Astrocyte of the spinal cord (primary cell): Measurements from ENCODE around the gene UBL4A.

Experiments
- DNase-seq: peaks from one replicate; pipeline ENCODE4 v3.0.0; 2011; ENCODE audit warnings: low read depth, low spot score
- H3K4me3 ChIP-seq: 2 replicates; pipeline ENCODE4 v1.5.1; 2011; ENCODE audit warnings: low read depth, mild to moderate bottlenecking, low read length, moderate library complexity
- in situ Hi-C: cut with HindIII; loops from 2 replicates; pipeline ENCODE4 v1.10.0; 2017; ENCODE audit warnings: low sequenced_read_pairs
- TF ChIP-seq, protein P1 (sequence below): IDR thresholded peaks from 2 replicates; pipeline ENCODE4 v1.5.1; 2012; ENCODE audit warnings: low read depth, mild to moderate bottlenecking, low read length, inconsistent platforms

Gene UBL4A

DNA sequence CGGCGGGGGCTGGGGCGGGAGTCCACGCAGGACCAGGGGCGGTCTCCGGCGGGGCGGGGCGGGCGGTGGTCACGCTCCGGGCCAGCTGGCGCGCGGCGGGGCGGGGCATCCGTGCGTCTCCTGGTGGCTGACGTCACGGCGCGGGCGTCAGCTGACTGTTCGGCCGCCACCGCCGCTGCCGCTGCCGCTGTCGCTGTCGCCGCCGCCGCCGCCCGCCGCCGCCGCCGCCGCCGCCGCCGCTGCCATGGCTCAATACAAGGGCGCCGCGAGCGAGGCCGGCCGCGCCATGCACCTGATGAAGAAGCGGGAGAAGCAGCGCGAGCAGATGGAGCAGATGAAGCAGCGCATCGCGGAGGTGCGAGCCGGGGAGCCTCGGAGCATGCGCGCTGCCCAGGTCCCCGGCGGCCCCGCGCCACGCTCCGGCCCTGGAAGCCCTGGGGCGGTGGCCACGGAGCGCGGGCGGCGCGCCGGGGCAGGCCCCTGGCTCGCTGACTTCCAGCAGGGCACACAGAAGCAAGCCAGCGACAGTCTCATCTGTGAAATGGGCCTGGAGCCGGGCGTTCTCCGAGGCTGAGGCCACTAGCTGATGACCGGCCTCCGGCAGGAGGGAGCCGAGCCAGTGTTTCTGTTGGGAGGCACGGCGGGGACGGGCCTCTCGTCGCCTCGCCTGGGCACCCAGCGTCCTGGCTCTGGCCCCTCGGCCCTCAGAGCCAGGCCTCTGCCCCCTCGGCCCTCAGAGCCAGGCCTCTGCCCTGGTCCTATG is 42.2 kb downstream of the UBL4A start, which contains the start of gene FAM50A:
Gene FAM50A, plus strand, starts transcription at position 150 of the 763 bp plus-strand sequence. Its CDS starts 95 bp downstream, at position 245.
- peak; percentile 41 for DNase-seq
- TF ChIP-seq, protein P1, sequence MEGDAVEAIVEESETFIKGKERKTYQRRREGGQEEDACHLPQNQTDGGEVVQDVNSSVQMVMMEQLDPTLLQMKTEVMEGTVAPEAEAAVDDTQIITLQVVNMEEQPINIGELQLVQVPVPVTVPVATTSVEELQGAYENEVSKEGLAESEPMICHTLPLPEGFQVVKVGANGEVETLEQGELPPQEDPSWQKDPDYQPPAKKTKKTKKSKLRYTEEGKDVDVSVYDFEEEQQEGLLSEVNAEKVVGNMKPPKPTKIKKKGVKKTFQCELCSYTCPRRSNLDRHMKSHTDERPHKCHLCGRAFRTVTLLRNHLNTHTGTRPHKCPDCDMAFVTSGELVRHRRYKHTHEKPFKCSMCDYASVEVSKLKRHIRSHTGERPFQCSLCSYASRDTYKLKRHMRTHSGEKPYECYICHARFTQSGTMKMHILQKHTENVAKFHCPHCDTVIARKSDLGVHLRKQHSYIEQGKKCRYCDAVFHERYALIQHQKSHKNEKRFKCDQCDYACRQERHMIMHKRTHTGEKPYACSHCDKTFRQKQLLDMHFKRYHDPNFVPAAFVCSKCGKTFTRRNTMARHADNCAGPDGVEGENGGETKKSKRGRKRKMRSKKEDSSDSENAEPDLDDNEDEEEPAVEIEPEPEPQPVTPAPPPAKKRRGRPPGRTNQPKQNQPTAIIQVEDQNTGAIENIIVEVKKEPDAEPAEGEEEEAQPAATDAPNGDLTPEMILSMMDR = no peak
- in situ Hi-C loops = no loop called here
- peak within 1 kb of the TSS; percentile 55 for H3K4me3 ChIP-seq

DNA sequence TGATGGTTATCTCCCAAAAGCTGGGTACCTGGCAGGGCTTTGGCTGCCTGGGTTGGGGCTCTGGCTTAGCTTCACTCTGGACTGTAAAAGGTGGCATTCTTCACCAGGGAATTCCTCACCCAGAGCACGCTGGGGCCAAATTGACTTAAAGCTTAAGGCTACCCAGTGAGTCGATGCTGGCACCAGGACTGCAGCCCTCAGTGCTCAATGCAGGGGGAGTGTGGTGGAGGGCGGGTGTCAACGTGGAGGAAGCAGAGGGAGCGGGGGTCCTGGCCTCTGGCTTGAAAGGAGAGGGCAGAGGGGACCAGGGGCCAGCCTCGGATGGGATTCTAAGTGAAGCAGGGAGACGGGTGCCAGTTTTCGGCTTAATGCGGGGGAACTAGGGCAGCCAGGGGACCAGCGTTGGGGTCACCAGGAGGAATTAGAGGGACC is 42.9 kb downstream of the UBL4A start:
- TF ChIP-seq, protein P1 = no peak
- no peak for DNase-seq
- in situ Hi-C loops = no loop called here
- H3K4me3 ChIP-seq = peak overlapping the region; percentile 20

DNA sequence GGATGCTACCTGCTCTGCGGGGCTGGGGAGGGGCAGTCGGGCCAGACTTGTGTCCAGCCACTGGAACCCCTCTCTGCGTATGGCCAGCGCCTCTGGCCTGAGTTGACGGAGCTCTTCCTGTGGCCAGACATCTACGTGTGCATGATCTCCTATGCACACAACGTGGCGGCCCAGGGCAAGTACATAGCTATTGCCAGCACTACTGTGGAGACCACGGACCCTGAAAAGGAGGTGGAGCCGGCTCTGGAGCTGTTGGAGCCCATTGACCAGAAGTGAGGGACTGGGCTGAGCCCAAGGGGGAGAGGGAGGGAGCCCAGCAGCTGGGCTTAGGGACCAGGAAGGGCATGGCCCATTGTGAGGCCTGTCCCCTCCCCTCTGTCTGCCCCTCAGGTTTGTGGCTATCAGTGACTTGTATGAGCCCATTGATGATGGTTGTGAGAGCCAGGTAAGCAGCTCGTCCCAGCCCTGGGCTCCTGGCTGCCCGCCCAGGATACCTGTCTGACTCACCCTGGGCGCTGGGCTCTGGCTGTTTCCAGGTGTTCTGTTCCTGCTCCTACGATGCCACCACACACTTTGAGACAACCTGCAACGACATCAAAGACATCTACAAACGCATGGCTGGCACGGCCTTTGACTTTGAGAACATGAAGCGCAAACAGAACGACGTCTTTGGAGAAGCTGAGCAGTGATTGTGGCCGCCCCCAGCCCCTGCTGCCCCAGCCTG is 44.3 kb downstream of the UBL4A start:
- DNase-seq = no peak
- in situ Hi-C loops = no loop called here
- H3K4me3 ChIP-seq = no peak overlapping the region
- TF ChIP-seq, protein P1 = no peak

DNA sequence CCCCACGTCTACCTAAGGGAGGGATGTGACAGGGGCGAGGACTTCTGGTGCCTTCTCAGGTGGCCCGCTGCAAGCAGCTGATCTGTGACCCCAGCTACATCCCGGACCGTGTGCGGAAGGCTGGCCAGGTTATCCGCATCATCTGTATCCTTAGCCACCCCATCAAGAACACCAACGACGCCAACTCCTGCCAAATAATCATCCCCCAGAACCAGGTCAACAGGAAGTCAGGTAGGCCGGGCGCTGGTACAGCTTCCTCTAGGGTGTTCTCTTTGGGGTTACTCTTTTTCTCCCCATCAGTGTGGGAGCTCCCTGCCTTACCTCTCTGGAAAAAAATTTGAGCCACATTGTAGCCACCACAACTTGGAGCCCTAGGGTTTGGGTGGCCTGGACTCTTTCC is 44.9 kb downstream of the UBL4A start:
- DNase-seq = no peak
- TF ChIP-seq, protein P1 = no peak
- in situ Hi-C loops = no loop called here
- no peak overlapping the region for H3K4me3 ChIP-seq

DNA sequence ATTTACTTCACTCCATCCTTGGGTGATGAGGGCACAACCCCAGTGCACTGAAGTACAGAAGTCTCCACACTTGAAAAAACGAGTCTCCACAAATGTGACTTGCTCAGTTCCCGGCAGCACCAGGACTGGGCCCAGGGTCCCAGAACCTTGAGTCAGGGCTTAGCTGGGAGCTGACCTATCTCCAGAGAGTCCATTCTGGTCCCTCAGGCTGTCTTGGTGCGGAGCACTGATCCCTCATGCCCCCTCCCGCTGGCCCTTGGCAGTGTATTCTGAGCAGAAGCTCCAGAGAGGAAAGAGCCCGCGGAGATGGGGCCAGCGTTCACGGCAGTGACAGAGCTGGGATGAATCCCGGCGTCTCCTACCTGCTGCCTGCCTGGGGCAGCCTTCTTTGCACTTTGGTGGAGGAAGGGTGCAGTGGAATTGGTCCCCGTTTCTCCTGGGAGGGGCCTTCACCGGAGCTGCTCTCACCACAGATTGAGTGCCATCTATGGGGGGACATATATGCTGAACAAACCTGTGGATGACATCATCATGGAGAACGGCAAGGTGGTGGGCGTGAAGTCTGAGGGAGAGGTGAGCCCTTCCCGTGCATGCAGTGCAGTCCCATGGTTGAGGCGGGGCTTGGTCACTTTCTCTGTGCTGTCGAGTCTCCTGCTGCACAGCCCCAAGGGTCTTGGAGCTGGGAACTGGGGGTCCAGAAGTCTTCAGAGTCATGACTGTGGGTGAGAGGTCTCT is 45.6 kb downstream of the UBL4A start:
- DNase-seq = no peak
- in situ Hi-C loops = no loop called here
- TF ChIP-seq, protein P1 = no peak
- no peak overlapping the region for H3K4me3 ChIP-seq

DNA sequence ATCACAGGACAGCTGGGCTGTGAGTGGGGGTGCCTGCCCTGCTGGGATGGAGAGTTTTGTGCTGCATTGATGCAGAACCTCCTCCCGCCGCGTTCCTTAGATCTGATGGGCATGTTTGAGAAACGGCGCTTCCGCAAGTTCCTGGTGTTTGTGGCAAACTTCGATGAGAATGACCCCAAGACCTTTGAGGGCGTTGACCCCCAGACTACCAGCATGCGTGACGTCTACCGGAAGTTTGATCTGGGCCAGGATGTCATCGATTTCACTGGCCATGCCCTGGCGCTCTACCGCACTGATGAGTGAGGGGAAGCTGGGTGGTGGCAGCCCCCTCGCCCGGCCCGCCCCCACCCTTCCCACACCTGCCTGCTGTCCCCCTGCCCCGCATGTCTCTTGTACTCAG is 46.6 kb downstream of the UBL4A start:
- in situ Hi-C loops = no loop called here
- TF ChIP-seq, protein P1 = no peak
- H3K4me3 ChIP-seq = no peak overlapping the region
- DNase-seq = no peak
